Tracheal epithelial cell (primary cell): ENCODE results near the gene LYZL1. TPM values are rescaled to one million over a fixed set of nuclear protein-coding genes. Genes with fewer than 3 reads are reported as not detected.

Experiments
- total RNA-seq: library from RNA; depleted of rRNA; stranded (reverse); fragments of >200 nt; gene quantifications from 2 replicates; pipeline ENCODE4 v1.2.1, GENCODE V29; 2014

The LYZL1 gene
- total RNA-seq: not detected in 2 replicates

GRCh38 chr10:29288906-29289305, at the start of gene LYZL1:
TSS of gene LYZL1 (plus strand) at chr10:29289070. CDS start at chr10:29291868, 2,798 bp downstream.

